OCI-LY3 (cell line): ENCODE measurements around the gene NUP42.

Experiments used
- H2AFZ ChIP-seq: fragments of 200-600, 300-600 bp; shearing (Covaris generic); 2 replicates; pipeline ENCODE4 v1.6.0; 2014; ENCODE audit warnings: antibody characterized with exemption, low read depth, low read length
- H3K27ac ChIP-seq: fragments of 200-600, 300-600 bp; sonication (generic); 2 replicates; pipeline ENCODE4 v1.5.1; 2014; ENCODE audit warnings: mild to moderate bottlenecking, low read length, moderate library complexity, mixed read lengths
- H3K27me3 ChIP-seq: fragments of 200-600, 300-600 bp; sonication (generic); 2 replicates; pipeline ENCODE4 v1.6.1; 2014; ENCODE audit warnings: low read depth, low read length, mixed read lengths
- H3K36me3 ChIP-seq: fragments of 200-600, 300-600 bp; sonication (generic); replicated peaks from 2 replicates; pipeline ENCODE3; 2014; ENCODE audit warnings: low read depth, low read length, mixed read lengths
- H3K4me1 ChIP-seq: fragments of 300-600, 200-600 bp; sonication (generic); 2 replicates; pipeline ENCODE4 v1.6.1; 2014; ENCODE audit warnings: low read length, mixed read lengths
- H3K4me2 ChIP-seq: fragments of 200-600, 300-600 bp; sonication (generic); 2 replicates; pipeline ENCODE4 v1.6.1; 2014; ENCODE audit warnings: low read length, mixed read lengths
- H3K4me3 ChIP-seq: fragments of 300-600, 200-600 bp; sonication (generic); 2 replicates; pipeline ENCODE4 v1.5.1; 2014; ENCODE audit warnings: antibody characterized with exemption, mild to moderate bottlenecking, low read length, moderate library complexity
- H3K79me2 ChIP-seq: fragments of 300-600, 200-600 bp; shearing (Covaris generic); 2 replicates; pipeline ENCODE4 v1.6.1; 2014; ENCODE audit warnings: mild to moderate bottlenecking, low read length, mixed read lengths
- H3K9ac ChIP-seq: fragments of 300-600, 200-600 bp; shearing (Covaris generic); 2 replicates; pipeline ENCODE4 v1.6.0; 2014; ENCODE audit warnings: mild to moderate bottlenecking, low read length, moderate library complexity
- H3K9me3 ChIP-seq: fragments of 200-600, 300-600 bp; shearing (Covaris generic); 2 replicates; pipeline ENCODE4 v1.6.1; 2014; ENCODE audit warnings: low read length, mixed read lengths; ENCODE audit not compliant: insufficient read depth
- H4K20me1 ChIP-seq: fragments of 200-600, 300-600 bp; sonication (generic); 2 replicates; pipeline ENCODE4 v1.6.1; 2016; ENCODE audit warnings: low read length, mixed read lengths; ENCODE audit not compliant: insufficient read depth
- CTCF ChIP-seq: fragments of 200-600, 300-600 bp; sonication (generic); IDR thresholded peaks from 2 replicates; pipeline ENCODE4 v1.5.1; 2014; ENCODE audit warnings: antibody characterized with exemption, low read length, low read depth
- EZH2phosphoT487 ChIP-seq: fragments of 200-600 bp; shearing (Covaris generic); IDR thresholded peaks from 2 replicates; pipeline ENCODE4 v1.6.1; 2018; ENCODE audit warnings: antibody characterized with exemption, mixed run types, low read depth

The NUP42 gene

GRCh38 chr7:23249486-23249885 is 67.6 kb downstream of the NUP42 start:
- Histone ChIP-seq H3K4me2 (no peak overlapping the region), H3K27ac (no peak overlapping the region), H3K4me3 (no peak overlapping the region), H3K36me3 (no peaks in the 10 kb centered on the region), H2AFZ (no peak overlapping the region), H3K9ac (no peak overlapping the region), H3K9me3 (peaks cover 3% of the 10 kb centered on the region; the same call in 1 of the 2 replicates), H4K20me1 (no peaks in the 10 kb centered on the region), H3K79me2 (no peaks in the 10 kb centered on the region), H3K27me3 (peaks cover 11% of the 10 kb centered on the region; the same call in 1 of the 2 replicates), H3K4me1 (peaks cover 7% of the 10 kb centered on the region)
- TF ChIP-seq CTCF (no peak), EZH2phosphoT487 (no peak)
